Mammary epithelial cell (primary cell): ENCODE results near the gene MICAL1.

Experiments
- EZH2 ChIP-seq: IDR thresholded peaks from 2 replicates; pipeline ENCODE4 v1.6.1; 2012; ENCODE audit warnings: low read length, inconsistent platforms, borderline replicate concordance
- TF ChIP-seq, protein P1 (sequence below), 2 donors: IDR thresholded peaks in 1 of 2; conservative IDR thresholded peaks in 1 of 2; 2 replicates each; pipeline ENCODE4 v1.5.1; 2011 to 2012; ENCODE audit warnings: inconsistent platforms in 2 of 2, low read length in 2 of 2, mild to moderate bottlenecking in 2 of 2, control low read depth in 1 of 2, low read depth in 1 of 2; ENCODE audit not compliant: insufficient read depth in 1 of 2; ENCODE audit errors: extremely low read depth in 1 of 2

DNA sequence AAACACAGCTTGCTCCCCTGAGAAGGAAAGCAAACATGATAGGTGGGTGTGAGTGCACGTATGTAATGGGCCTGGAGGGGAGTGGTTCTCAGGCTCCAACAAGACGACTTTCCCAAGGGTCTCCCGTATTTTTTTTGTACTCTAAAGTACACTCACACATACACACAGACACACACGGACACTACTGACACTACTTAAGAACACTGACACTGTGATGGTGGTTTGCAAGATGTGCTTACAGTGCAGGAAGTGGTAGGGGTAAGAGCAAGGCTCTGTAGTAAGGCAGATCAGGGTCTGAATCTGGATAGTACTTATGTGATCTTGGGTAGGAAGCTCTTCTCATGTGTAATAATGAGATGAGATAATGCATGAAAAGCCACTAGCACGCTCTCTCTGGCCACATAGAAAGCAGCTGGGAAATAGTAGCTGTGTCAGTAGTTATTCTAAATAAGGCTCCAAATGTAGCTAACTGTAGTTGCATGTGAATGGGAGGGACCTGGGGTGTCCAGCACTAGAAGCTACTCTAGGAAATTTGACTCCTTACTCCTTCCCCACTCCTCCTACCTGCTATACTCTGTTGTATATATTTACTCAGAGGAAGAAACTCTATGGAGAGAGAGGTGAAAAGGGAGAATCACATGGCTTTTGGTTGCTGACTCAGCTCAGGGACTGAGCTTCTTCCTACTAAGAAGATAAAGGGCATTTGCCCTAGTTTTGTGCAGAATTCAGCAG, 35.8 kb upstream of the MICAL1 start:
- TF ChIP-seq, protein P1, sequence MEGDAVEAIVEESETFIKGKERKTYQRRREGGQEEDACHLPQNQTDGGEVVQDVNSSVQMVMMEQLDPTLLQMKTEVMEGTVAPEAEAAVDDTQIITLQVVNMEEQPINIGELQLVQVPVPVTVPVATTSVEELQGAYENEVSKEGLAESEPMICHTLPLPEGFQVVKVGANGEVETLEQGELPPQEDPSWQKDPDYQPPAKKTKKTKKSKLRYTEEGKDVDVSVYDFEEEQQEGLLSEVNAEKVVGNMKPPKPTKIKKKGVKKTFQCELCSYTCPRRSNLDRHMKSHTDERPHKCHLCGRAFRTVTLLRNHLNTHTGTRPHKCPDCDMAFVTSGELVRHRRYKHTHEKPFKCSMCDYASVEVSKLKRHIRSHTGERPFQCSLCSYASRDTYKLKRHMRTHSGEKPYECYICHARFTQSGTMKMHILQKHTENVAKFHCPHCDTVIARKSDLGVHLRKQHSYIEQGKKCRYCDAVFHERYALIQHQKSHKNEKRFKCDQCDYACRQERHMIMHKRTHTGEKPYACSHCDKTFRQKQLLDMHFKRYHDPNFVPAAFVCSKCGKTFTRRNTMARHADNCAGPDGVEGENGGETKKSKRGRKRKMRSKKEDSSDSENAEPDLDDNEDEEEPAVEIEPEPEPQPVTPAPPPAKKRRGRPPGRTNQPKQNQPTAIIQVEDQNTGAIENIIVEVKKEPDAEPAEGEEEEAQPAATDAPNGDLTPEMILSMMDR (conservative IDR thresholded peaks at IDR 0.05 in 1 of 2, IDR thresholded peaks at IDR 0.05 in 1 of 2; ENCODE audit: extremely low read depth in 1 of 2, insufficient read depth in 1 of 2, low read depth in 1 of 2, low read length in 2 of 2), result no peak
- no peak for TF ChIP-seq EZH2
